Cardiac fibroblast (primary cell): Measurements from ENCODE around the gene ALDH1L2.

Experiments used
- DNase-seq, 2 donors: peaks; one replicate each; pipeline versions ENCODE4 v3.0.0 to v3.0.0-alpha.2; 2010; ENCODE audit warnings: low read depth in 2 of 2
- H3K4me3 ChIP-seq, 2 donors: replicated peaks in 1 of 2; 1 replicate in 1 of 2; 2 replicates in 1 of 2; pipeline ENCODE4 v1.5.1; 2011; ENCODE audit warnings: low read depth in 2 of 2, low read length in 2 of 2, mild to moderate bottlenecking in 2 of 2, moderate library complexity in 1 of 2
- CTCF ChIP-seq: IDR thresholded peaks from one replicate; pipeline ENCODE4 v1.5.1; 2011; ENCODE audit warnings: low read depth, mild to moderate bottlenecking, low read length, inconsistent platforms

Gene ALDH1L2

DNA sequence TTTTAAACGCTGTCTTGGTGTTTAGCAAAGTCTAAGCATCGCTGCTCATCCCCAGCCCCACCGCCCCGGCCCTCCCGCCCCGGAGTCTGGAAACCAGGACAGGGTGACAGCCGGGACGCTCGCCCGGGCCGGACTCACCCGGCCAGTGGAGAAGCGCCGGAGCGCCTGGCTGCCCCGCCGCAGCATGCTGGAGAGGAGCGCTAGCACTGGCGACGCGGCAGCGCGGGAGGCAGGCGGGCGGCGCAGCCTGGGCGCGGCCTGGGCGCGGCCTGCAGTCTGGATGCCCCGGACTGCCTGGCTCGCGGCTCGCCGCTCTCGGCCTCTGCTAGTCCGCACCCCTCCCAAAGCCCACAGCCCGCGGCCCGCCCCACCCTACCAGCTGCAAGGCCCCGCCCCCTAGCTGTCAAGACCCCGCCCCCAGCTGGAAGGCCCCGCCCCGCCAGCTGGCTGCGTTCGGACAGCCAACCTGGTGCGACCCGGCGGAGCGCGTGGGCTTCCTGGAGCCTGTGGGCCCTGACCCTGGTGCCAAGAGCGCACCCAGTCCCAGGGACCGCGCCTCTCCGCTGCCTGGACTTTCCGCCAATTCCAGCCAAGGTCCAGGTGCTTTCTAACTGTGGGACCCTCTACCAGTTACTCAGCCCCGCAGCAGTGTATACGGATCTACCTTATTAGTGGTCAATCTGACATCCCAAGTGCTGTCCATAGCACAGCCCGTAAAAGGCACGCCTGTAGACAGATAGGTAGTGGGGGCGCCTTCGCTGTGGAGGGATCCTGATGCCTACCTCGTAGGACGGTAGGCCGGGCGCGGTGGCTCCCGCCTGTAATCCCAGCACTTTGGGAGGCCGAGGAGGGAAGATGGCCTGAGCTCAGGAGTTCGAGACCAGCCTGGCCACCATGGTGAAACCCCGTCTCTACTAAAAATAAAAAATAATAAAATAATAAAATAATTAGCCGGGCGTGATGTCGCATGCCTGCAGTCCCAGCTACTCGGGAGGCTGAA lies at the start of gene ALDH1L2:
Gene ALDH1L2 (minus strand): TSS at position 208 of the 1,000 bp plus-strand sequence. CDS start 22 bp downstream, at position 186.
- TF ChIP-seq CTCF, result no peak
- peak; percentile 91 to 95 for DNase-seq
- peak within 1 kb of the TSS; percentile 72 to 87 for H3K4me3 ChIP-seq

DNA sequence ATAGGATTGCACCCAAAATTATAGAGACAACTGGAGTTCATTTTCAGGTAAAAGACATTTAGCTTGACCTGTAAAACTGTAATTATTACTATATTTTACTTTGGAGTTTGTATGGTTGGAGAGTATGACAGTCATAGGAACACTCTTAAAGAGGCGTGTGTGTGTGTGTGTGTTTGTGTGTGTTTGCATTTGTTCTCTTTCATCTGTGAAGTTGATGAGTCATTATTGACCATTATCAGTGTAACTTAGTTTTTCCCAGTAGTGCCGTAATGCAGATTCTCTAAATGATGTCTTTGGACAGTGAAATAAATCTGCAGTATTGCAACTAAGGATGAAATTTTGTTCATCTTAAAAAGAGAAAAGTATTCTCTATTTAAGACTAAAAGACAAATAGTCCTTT lies 36.3 kb upstream of the ALDH1L2 start:
- no peak for TF ChIP-seq CTCF
- no peak overlapping the region for H3K4me3 ChIP-seq
- peak; percentile 12 to 33 for DNase-seq

DNA sequence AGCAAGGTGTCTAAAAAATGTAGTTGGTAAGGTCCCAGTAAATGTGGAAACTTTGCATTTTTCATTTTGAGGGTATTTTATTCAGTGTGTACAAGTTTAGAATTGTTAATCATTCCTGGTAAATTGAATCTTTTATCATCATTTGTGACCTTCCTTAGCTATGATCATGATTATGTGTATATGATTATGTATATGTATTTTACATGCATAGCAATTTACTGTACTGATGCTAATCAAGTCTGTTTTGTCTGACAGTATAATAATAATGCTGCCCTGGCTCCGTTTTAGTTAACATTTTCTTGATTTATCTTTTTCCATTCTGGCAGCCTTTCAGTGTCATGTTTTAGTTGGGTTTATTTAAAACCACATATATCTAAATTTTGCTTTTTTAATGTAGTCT lies 32.7 kb upstream of the ALDH1L2 start:
- no peak overlapping the region for H3K4me3 ChIP-seq
- TF ChIP-seq CTCF, result no peak
- DNase-seq, result no peak

- no peak overlapping the region for H3K4me3 ChIP-seq
- no peak for DNase-seq
- no peak for TF ChIP-seq CTCF
Observed at GRCh38 chr12:105113094-105113493, 28.8 kb upstream of the ALDH1L2 start.

GRCh38 chr12:105110851-105111250 lies 26.6 kb upstream of the ALDH1L2 start:
- no peak for DNase-seq
- H3K4me3 ChIP-seq, result no peak overlapping the region
- no peak for TF ChIP-seq CTCF

DNA sequence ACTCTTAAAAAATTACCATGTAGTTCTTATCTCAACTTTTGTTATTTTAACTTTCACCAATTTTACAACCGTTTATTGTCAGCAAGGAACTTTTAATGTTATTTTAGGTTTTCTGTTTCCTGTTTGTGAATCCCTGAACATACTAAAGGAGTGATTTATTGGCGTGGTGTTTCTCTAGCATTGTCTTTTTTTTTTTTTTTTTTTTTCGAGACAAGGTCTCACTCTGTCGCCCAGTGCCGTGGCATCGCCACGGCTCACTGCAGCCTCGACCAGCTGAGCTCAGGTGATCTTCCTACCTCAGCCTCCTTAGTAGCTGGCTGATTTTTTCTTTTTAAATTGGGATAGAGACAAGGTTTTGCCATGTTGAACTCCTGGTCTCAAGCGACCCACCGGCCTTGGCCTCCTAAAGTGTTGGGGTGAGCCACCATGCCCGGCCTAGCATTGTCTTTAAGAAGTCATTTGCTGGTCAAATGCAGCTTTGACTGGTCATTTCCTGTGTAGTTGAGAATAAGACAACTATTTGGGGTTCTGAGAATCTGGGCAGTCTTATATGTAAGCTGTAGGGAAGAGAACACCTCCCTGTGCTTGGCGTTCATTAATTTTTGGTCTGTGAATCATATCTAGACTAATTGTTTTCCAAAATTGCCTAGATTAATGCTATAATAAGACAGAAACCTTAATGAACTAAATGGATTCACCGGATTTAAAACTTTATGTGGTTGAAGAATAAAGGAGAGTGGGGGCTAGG lies 25.4 kb upstream of the ALDH1L2 start:
- no peak for TF ChIP-seq CTCF
- peak; percentile 24 to 65 for DNase-seq
- peak overlapping the region; percentile 30 to 91 for H3K4me3 ChIP-seq
